Measurements from ENCODE around the gene CMTM1.

- TF ChIP-seq POLR2AphosphoS5 (IDR thresholded peaks at IDR 0.05; ENCODE audit: low read depth, low read length) (no peak), ELF1 (IDR thresholded peaks at IDR 0.05; ENCODE audit: borderline replicate concordance, low read depth) (no peak), CTCF (IDR thresholded peaks at IDR 0.05 in 2 of 3, conservative IDR thresholded peaks at IDR 0.05 in 1 of 3; ENCODE audit: borderline replicate concordance in 1 of 3, insufficient read depth in 1 of 3, low read depth in 2 of 3, low read length in 2 of 3) (peak in 2 of 3 experiments; percentile 55 to 65; a peak in 4 of 6 replicates), EGR1 (IDR thresholded peaks at IDR 0.05; ENCODE audit: low read depth) (no peak), ZFX (IDR thresholded peaks at IDR 0.05) (no peak), EZH2phosphoT487 (IDR thresholded peaks at IDR 0.05; ENCODE audit: borderline replicate concordance) (no peak), EZH2 (IDR thresholded peaks at IDR 0.05) (no peak)
Observed at GRCh38 chr16:66551348-66551759, 14.9 kb upstream of the CMTM1 start.
